Psoas muscle (tissue), 8 donors: ENCODE data around the gene TYMP. TPM values are rescaled to one million over a fixed set of nuclear protein-coding genes. Genes with fewer than 3 reads are reported as not detected.

Experiments
- ATAC-seq, 4 donors: fragments of 200-7000 bp; cut with Tn5 transposase; one replicate each; pipeline ENCODE4 v1.9.1; 2020; ENCODE audit warnings: moderate library complexity in 3 of 4, mild to moderate bottlenecking in 2 of 4
- DNase-seq, 2 donors: peaks; one replicate each; pipeline ENCODE4 v3.0.0-alpha.2; 2020
- H3K27ac ChIP-seq: fragments of 200-600 bp; one replicate; pipeline ENCODE4 v1.8.0; 2022
- H3K27me3 ChIP-seq, 3 donors: fragments of 200-600 bp in 1 of 3; one replicate each; pipeline versions ENCODE4 v1.6.1 to v1.8.0; 2013 to 2022; ENCODE audit warnings: low read length in 2 of 3, mild to moderate bottlenecking in 2 of 3, moderate library complexity in 1 of 3; ENCODE audit not compliant: insufficient read depth in 3 of 3
- H3K36me3 ChIP-seq, 2 donors: fragments of 200-600 bp in 1 of 2; one replicate each; pipeline versions ENCODE4 v1.6.1 to v1.8.0; 2013 to 2022; ENCODE audit warnings: low read depth in 1 of 2, mild to moderate bottlenecking in 1 of 2, moderate library complexity in 1 of 2; ENCODE audit not compliant: insufficient read depth in 1 of 2
- H3K4me1 ChIP-seq: fragments of 200-600 bp; one replicate; pipeline ENCODE4 v1.8.0; 2022
- H3K4me3 ChIP-seq: fragments of 200-600 bp; one replicate; pipeline ENCODE4 v1.8.0; 2022; ENCODE audit warnings: mild to moderate bottlenecking
- H3K9me3 ChIP-seq: fragments of 200-600 bp; one replicate; pipeline ENCODE4 v1.8.0; 2022
- CTCF ChIP-seq: fragments of 200-600 bp; IDR thresholded peaks from one replicate; pipeline ENCODE4 v1.8.0; 2022; ENCODE audit warnings: antibody characterized with exemption
- WGBS, 3 donors: extraction: QIAGEN DNeasy Blood & Tissue Kit; methylation state at CpG; one replicate each; pipeline versions ENCODE4 v1.1.6 to v1.1.7; 2013; 5-methylcytosine and 5-hydroxymethylcytosine counted together
- intact Hi-C, 2 donors: fragments of 100-400 bp; cut with DNase I; formaldehyde crosslinking; loops; one replicate each; pipeline versions ENCODE4 v1.11.0 to v1.14.2; 2022
- polyA plus RNA-seq, 3 donors: library from polyadenylated mRNA; stranded (reverse); fragments of 200-250 nt; gene quantifications; one replicate each; pipeline ENCODE4 v1.2.3, GENCODE V29; 2013
- total RNA-seq, 4 donors: library from RNA; stranded (reverse); fragmentation: NEBNext Ultra II Directional in 2 of 4; extraction: Animal tissue kit (Norgen Biotek cat#: 25700) in 2 of 4; gene quantifications; one replicate each; pipeline versions ENCODE4 v1.2.1 to v1.2.4, GENCODE V29; 2021 to 2023
- donor health status: healthy with polysubstance abuse.
- donor health status: DM: no; HTN: no; CAD: no; lungs with moderate emphysema.
- donor health status: Bipolar disorder and iron deficiency.
- donor health status: healthy.
- donor health status: DM: yes; HTN: yes; CAD: no.
- donor health status: DM: no; HTN: no; CAD: no.
- donor health status: DM: no; HTN: no; CAD: no.
- donor health status: DM: yes; HTN: yes; CAD: no.

TYMP gene
- total and polyA plus RNA-seq, 7 donors, result 5.0 to 26.0 (median 12.0) TPM

GRCh38 chr22:50518606-50519005, 11.2 kb downstream of the TYMP start:
- no peak for ATAC-seq
- Histone ChIP-seq H3K9me3 (no peaks in the 10 kb centered on the region), H3K27me3 (no peaks in the 10 kb centered on the region), H3K4me1 (no peaks in the 10 kb centered on the region), H3K4me3 (no peak overlapping the region), H3K27ac (no peak overlapping the region), H3K36me3 (peaks cover 8 to 79% of the 10 kb centered on the region in 2 donors)
- no peak for DNase-seq
- no peak for TF ChIP-seq CTCF
- intact Hi-C loops, result no loop called here
- 91 to 93% (median 93%) methylated on average over 7 of the region's 7 CpGs for WGBS, 3 donors

- Histone ChIP-seq H3K9me3 (no peaks in the 10 kb centered on the region), H3K36me3 (peaks cover 8 to 70% of the 10 kb centered on the region in 2 donors), H3K27ac (no peak overlapping the region), H3K4me1 (no peaks in the 10 kb centered on the region), H3K27me3 (no peaks in the 10 kb centered on the region), H3K4me3 (no peak overlapping the region)
- intact Hi-C loops, result no loop called here
- no peak for DNase-seq
- WGBS, 3 donors, result 86 to 90% (median 88%) methylated on average over 20 of the region's 20 CpGs
- no peak for TF ChIP-seq CTCF
- no peak for ATAC-seq
Observed at GRCh38 chr22:50517495-50518260, 12.1 kb downstream of the TYMP start.

- DNase-seq (no peak), ATAC-seq (no peak)
- Histone ChIP-seq H3K27me3 (no peaks in the 10 kb centered on the region), H3K36me3 (peaks cover 8 to 62% of the 10 kb centered on the region in 2 donors), H3K27ac (no peak overlapping the region), H3K4me3 (no peak overlapping the region), H3K9me3 (no peaks in the 10 kb centered on the region), H3K4me1 (no peaks in the 10 kb centered on the region)
- intact Hi-C loops, result no loop called here
- no peak for TF ChIP-seq CTCF
- WGBS, 3 donors, result 81 to 85% (median 81%) methylated on average over 16 of the region's 16 CpGs
Observed at GRCh38 chr22:50516891-50517290, 12.9 kb downstream of the TYMP start.

- DNase-seq (no peak), ATAC-seq (no peak)
- Histone ChIP-seq H3K27ac (no peak overlapping the region), H3K36me3 (peaks cover 8 to 60% of the 10 kb centered on the region in 2 donors), H3K9me3 (no peaks in the 10 kb centered on the region), H3K4me3 (no peak overlapping the region), H3K27me3 (no peaks in the 10 kb centered on the region), H3K4me1 (no peaks in the 10 kb centered on the region)
- intact Hi-C loops, result no loop called here
- 90 to 93% (median 91%) methylated on average over 7 to 8 of the region's 8 CpGs for WGBS, 3 donors
- no peak for TF ChIP-seq CTCF
Observed at GRCh38 chr22:50516068-50516467, 13.7 kb downstream of the TYMP start.

- Histone ChIP-seq H3K4me3 (no peak overlapping the region), H3K36me3 (peaks cover 0 to 42% of the 10 kb centered on the region in 2 donors), H3K4me1 (peaks cover 10% of the 10 kb centered on the region), H3K27ac (no peak overlapping the region), H3K9me3 (no peaks in the 10 kb centered on the region), H3K27me3 (no peaks in the 10 kb centered on the region)
- intact Hi-C loops, result no loop called here
- no peak for TF ChIP-seq CTCF
- 95 to 98% (median 97%) methylated on average over 15 of the region's 15 CpGs for WGBS, 3 donors
- no peak for ATAC-seq
- DNase-seq, result no peak
Observed at GRCh38 chr22:50513175-50513574, 16.6 kb downstream of the TYMP start.
